MM.1S (cell line): ENCODE data around the gene DIO3.

Source experiments
- DNase-seq: peaks from one replicate; pipeline ENCODE4 v3.0.0-alpha.2; 2015
- H2AFZ ChIP-seq: fragments of 300-600 bp; sonication (generic); 2 replicates; pipeline ENCODE4 v1.6.0; 2016; ENCODE audit warnings: antibody characterized with exemption, low read length
- H3F3A ChIP-seq: fragments of 300-600 bp; sonication (generic); 2 replicates; pipeline ENCODE4 v1.6.1; 2016; ENCODE audit warnings: mild to moderate bottlenecking, antibody characterized with exemption, low read length, moderate library complexity, mixed read lengths; ENCODE audit not compliant: insufficient read depth
- H3K27ac ChIP-seq: fragments of 300-600 bp; sonication (generic); 2 replicates; pipeline ENCODE4 v1.5.1; 2016; ENCODE audit warnings: mild to moderate bottlenecking, low read length
- H3K27me3 ChIP-seq: fragments of 300-600 bp; sonication (generic); replicated peaks from 2 replicates; pipeline ENCODE4 v1.6.0; 2016; ENCODE audit warnings: low read length; ENCODE audit not compliant: insufficient read depth
- H3K36me3 ChIP-seq: fragments of 300-600 bp; sonication (generic); replicated peaks from 2 replicates; pipeline ENCODE4 v1.6.1; 2016; ENCODE audit warnings: mild to moderate bottlenecking, low read length, mixed read lengths; ENCODE audit not compliant: insufficient read depth
- H3K4me1 ChIP-seq: fragments of 300-600 bp; sonication (generic); 2 replicates; pipeline ENCODE4 v1.6.1; 2016; ENCODE audit warnings: low read length, mixed read lengths
- H3K4me2 ChIP-seq: fragments of 300-600 bp; sonication (generic); 2 replicates; pipeline ENCODE4 v1.6.0; 2016; ENCODE audit warnings: low read depth, low read length
- H3K4me3 ChIP-seq: fragments of 300-600 bp; sonication (generic); 2 replicates; pipeline ENCODE4 v1.5.1; 2016; ENCODE audit warnings: low read length, mixed read lengths
- H3K79me2 ChIP-seq: fragments of 300-600 bp; sonication (generic); 2 replicates; pipeline ENCODE4 v1.6.1; 2016; ENCODE audit warnings: mixed run types, low read length, mixed read lengths
- H3K9ac ChIP-seq: fragments of 300-600 bp; sonication (generic); 2 replicates; pipeline ENCODE4 v1.6.1; 2016; ENCODE audit warnings: low read length, mixed read lengths
- H3K9me2 ChIP-seq: fragments of 300-600 bp; sonication (generic); replicated peaks from 2 replicates; pipeline ENCODE4 v1.6.1; 2016; ENCODE audit warnings: mild to moderate bottlenecking, low read length, mixed read lengths; ENCODE audit not compliant: insufficient read depth
- H3K9me3 ChIP-seq: fragments of 300-600 bp; sonication (generic); replicated peaks from 2 replicates; pipeline ENCODE4 v1.6.1; 2016; ENCODE audit warnings: mild to moderate bottlenecking, low read length, mixed read lengths; ENCODE audit not compliant: insufficient read depth
- H4K20me1 ChIP-seq: fragments of 300-600 bp; sonication (generic); 2 replicates; pipeline ENCODE4 v1.6.1; 2016; ENCODE audit warnings: mild to moderate bottlenecking, low read length, moderate library complexity, mixed read lengths; ENCODE audit not compliant: insufficient read depth
- EZH2 ChIP-seq: fragments of 300-600 bp; sonication (generic); optimal IDR thresholded peaks from 2 replicates; pipeline ENCODE3; 2017; ENCODE audit warnings: low read depth, mild to moderate bottlenecking, antibody characterized with exemption, low read length, mixed read lengths
- EZH2phosphoT487 ChIP-seq: fragments of 300-600 bp; sonication (generic); IDR thresholded peaks from 2 replicates; pipeline ENCODE4 v1.6.1; 2018; ENCODE audit warnings: antibody characterized with exemption, low read length
- TF ChIP-seq, protein P1 (sequence below): fragments of 300-600 bp; sonication (generic); IDR thresholded peaks from 2 replicates; pipeline ENCODE4 v1.5.1; 2016; ENCODE audit warnings: antibody characterized with exemption, low read length, mixed read lengths

Gene DIO3

DNA sequence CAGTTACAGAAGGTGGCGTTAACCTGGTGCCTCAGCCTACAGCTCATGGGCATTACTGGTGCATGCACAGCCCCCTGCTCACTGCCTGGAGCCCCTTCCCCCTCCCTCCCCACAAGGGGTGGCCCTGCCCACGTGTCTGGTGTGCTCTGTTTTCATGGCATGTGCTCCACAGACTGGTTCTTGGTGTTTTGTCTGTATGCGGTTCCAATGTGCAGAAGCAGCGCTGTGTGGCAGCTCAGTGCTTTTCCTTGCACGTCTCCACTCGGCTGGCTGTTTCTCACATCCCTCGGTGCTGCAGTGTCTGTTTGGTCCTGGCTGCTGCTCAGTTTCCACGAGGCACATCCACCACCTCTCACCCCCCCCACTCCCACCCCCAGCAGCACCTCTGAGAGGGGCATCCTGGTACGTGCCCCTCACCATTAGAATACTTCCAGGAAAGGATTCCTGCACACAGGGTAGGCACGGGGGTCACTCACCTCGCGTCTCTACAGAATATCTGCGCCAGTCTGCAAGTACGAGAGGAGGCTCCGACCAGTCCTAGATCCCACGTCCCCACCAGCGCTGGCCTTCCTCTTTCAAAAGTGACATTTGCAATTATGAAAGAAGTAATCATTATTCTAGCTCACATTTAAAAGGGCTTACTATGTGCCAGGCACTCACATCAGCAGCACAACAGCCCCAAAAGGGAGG, 27.1 kb downstream of the DIO3 start:
- H3K4me1 ChIP-seq: no peaks in the 10 kb centered on the region
- H3K27me3 ChIP-seq: peaks cover 3% of the 10 kb centered on the region
- H3K9me3 ChIP-seq: no peaks in the 10 kb centered on the region
- H3K9ac ChIP-seq: no peak overlapping the region
- H4K20me1 ChIP-seq: no peaks in the 10 kb centered on the region
- H3K9me2 ChIP-seq: no peaks in the 10 kb centered on the region
- H3K27ac ChIP-seq: no peak overlapping the region
- H3K79me2 ChIP-seq: no peaks in the 10 kb centered on the region
- no peak overlapping the region for H2AFZ ChIP-seq
- TF ChIP-seq, protein P1, sequence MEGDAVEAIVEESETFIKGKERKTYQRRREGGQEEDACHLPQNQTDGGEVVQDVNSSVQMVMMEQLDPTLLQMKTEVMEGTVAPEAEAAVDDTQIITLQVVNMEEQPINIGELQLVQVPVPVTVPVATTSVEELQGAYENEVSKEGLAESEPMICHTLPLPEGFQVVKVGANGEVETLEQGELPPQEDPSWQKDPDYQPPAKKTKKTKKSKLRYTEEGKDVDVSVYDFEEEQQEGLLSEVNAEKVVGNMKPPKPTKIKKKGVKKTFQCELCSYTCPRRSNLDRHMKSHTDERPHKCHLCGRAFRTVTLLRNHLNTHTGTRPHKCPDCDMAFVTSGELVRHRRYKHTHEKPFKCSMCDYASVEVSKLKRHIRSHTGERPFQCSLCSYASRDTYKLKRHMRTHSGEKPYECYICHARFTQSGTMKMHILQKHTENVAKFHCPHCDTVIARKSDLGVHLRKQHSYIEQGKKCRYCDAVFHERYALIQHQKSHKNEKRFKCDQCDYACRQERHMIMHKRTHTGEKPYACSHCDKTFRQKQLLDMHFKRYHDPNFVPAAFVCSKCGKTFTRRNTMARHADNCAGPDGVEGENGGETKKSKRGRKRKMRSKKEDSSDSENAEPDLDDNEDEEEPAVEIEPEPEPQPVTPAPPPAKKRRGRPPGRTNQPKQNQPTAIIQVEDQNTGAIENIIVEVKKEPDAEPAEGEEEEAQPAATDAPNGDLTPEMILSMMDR: no peak
- TF ChIP-seq EZH2 (no peak), EZH2phosphoT487 (no peak)
- H3K4me3 ChIP-seq: no peak overlapping the region
- no peak overlapping the region for H3K4me2 ChIP-seq
- H3K36me3 ChIP-seq: no peaks in the 10 kb centered on the region
- no peaks in the 10 kb centered on the region for H3F3A ChIP-seq
- no peak for DNase-seq

DNA sequence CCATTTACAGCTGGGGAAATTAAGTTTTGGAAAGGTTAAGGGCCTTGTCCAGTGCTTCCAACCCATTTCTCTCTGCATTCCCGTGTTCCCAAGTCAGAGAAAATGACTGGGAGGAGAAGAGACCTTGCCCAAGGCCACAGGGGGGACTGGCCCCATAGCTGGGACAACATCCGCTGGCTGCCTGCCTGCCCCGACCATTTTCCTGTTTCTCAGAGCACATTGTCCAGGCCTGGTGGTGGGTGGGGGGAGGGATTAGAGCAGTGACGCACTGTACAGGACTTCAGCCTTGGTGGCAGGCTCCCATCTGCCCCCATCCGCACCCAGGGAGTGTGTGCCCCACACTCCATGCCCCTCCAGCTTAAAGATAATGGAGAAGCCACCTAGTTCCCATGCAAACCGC, 27.7 kb downstream of the DIO3 start:
- no peak for TF ChIP-seq EZH2phosphoT487
- TF ChIP-seq EZH2: no peak
- TF ChIP-seq, protein P1: no peak
- H2AFZ ChIP-seq: no peak overlapping the region
- H3K4me3 ChIP-seq: no peak overlapping the region
- no peak overlapping the region for H3K27ac ChIP-seq
- H4K20me1 ChIP-seq: no peaks in the 10 kb centered on the region
- H3K9ac ChIP-seq: no peak overlapping the region
- no peaks in the 10 kb centered on the region for H3F3A ChIP-seq
- DNase-seq: no peak
- H3K4me2 ChIP-seq: no peak overlapping the region
- no peaks in the 10 kb centered on the region for H3K79me2 ChIP-seq
- H3K4me1 ChIP-seq: no peaks in the 10 kb centered on the region
- H3K27me3 ChIP-seq: no peaks in the 10 kb centered on the region; the same call in none of the 2 replicates
- H3K36me3 ChIP-seq: no peaks in the 10 kb centered on the region
- H3K9me3 ChIP-seq: no peaks in the 10 kb centered on the region
- no peaks in the 10 kb centered on the region for H3K9me2 ChIP-seq

GRCh38 chr14:101589486-101590015, 28.3 kb downstream of the DIO3 start:
- TF ChIP-seq EZH2: no peak
- TF ChIP-seq EZH2phosphoT487: no peak
- TF ChIP-seq, protein P1: no peak
- Histone ChIP-seq H3K27ac (no peak overlapping the region), H3K4me1 (no peaks in the 10 kb centered on the region), H3K4me3 (no peak overlapping the region), H3K36me3 (no peaks in the 10 kb centered on the region), H4K20me1 (no peaks in the 10 kb centered on the region), H3K79me2 (no peaks in the 10 kb centered on the region), H3K4me2 (no peak overlapping the region), H2AFZ (no peak overlapping the region), H3F3A (no peaks in the 10 kb centered on the region), H3K9ac (no peak overlapping the region), H3K27me3 (no peaks in the 10 kb centered on the region; the same call in none of the 2 replicates), H3K9me3 (no peaks in the 10 kb centered on the region), H3K9me2 (no peaks in the 10 kb centered on the region)
- DNase-seq: no peak
